VCaP (cell line): ENCODE data around the gene ACBD5.
A peak's percentile ranks its signal among the peaks of the same experiment; 100 is the strongest.

Experiments used
- H3K27ac ChIP-seq: fragments of 450-650 bp; 2 replicates; pipeline ENCODE4 v1.5.1; 2017
- CTCF ChIP-seq: fragments of 450-650 bp; conservative IDR thresholded peaks from 2 replicates; pipeline ENCODE4 v1.5.1; 2017; ENCODE audit warnings: mild to moderate bottlenecking, moderate library complexity

ACBD5 gene

GRCh38 chr10:27192284-27192683 is 48.3 kb downstream of the ACBD5 start:
- no peak for TF ChIP-seq CTCF
- no peak overlapping the region for H3K27ac ChIP-seq

- TF ChIP-seq CTCF: no peak
- H3K27ac ChIP-seq: no peak overlapping the region
Observed at GRCh38 chr10:27190508-27190907, 50.1 kb downstream of the ACBD5 start.

GRCh38 chr10:27188897-27189296 is 51.7 kb downstream of the ACBD5 start:
- no peak for TF ChIP-seq CTCF
- H3K27ac ChIP-seq: no peak overlapping the region

GRCh38 chr10:27188259-27188658 is 52.3 kb downstream of the ACBD5 start:
- TF ChIP-seq CTCF: no peak
- no peak overlapping the region for H3K27ac ChIP-seq

- H3K27ac ChIP-seq: no peak overlapping the region
- no peak for TF ChIP-seq CTCF
Observed at GRCh38 chr10:27169849-27170248, 70.7 kb downstream of the ACBD5 start.

- TF ChIP-seq CTCF: no peak
- H3K27ac ChIP-seq: no peak overlapping the region
Observed at GRCh38 chr10:27158421-27158820, 82.2 kb downstream of the ACBD5 start.

- TF ChIP-seq CTCF: no peak
- peak overlapping the region; percentile 93; the same call in 1 of the 2 replicates for H3K27ac ChIP-seq
Observed at GRCh38 chr10:27157150-27157549, 83.4 kb downstream of the ACBD5 start.

GRCh38 chr10:27156566-27156965 is 84.0 kb downstream of the ACBD5 start:
- H3K27ac ChIP-seq: peak overlapping the region; percentile 93
